ENCODE results near the gene LRRC34. TPM values are rescaled to one million over a fixed set of nuclear protein-coding genes. Genes with fewer than 3 reads are reported as not detected.

Gene LRRC34
- total and polyA plus RNA-seq, 12 donors: 0.12 to 5.2 (median 2.1) TPM

DNA sequence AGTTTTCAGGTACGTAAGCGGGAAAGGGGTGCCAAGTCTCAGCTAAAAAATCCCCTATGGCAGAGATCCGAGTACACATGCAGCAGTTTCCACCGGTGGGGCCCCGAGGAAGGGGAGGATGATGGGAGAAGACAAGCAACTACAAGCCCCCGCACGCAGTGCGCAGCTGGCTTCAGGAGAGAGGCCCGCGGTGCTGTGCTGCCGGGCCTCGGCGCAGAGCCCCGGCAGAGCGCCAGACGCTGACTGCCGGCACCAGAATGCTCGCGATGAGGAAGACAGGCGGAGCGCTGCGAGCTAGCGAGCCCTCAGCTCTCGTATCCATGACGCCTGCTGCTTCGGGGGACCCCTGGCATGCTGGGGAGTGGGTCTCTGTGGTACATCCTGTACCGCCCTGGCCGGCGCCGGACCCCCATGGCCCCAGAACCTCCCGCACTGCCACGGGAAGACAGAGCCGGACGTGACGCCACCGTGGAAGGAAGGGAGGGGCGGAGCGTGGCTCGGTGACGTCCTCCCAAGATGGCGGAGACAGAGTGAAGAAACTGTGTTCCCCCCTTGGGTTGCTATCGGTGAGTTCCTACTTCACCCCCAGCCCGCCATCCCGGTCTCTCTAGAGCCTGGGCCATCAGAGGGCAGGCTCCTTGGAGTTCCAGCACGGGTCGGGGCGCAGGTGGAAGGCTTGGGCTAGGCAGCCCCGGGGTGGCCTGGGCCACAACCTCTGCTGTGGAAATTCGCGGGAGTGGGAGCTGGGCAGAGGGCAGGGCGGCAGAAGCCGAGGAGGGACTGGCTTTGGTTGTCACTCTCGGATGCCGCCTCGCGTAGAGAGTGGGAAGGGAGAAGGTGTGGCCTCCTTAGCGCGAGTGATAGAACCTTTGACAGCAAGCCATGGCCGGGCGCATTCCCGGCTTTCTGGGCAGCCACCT, 39.5 kb downstream of the LRRC34 start, which contains the start of gene MYNN:
Gene MYNN (plus strand): TSS at position 500 of the 920 bp plus-strand sequence. CDS start 900 bp downstream, outside the sequence.
- WGBS, 4 donors: 0 to 1% (median 0%) methylated on average over 14 to 61 of the region's 61 CpGs
- Histone ChIP-seq H3K27me3 (no peaks in the 10 kb centered on the region), H3K27ac (peak within 1 kb of the TSS; percentile 96 to 100 (median 99)), H3K4me3 (peak within 1 kb of the TSS; percentile 69 to 92 (median 84)), H3K4me1 (replicated peaks in 1 of 2) (peaks cover 0 to 30% of the 10 kb centered on the region in 2 donors), H3K36me3 (replicated peaks in 1 of 2) (peaks cover 0 to 16% of the 10 kb centered on the region in 2 donors), H3K9me3 (replicated peaks in 1 of 3) (no peaks in the 10 kb centered on the region)
- peak; percentile 91 to 95 for TF ChIP-seq POLR2A (IDR thresholded peaks at IDR 0.05)
- TF ChIP-seq, protein P1, sequence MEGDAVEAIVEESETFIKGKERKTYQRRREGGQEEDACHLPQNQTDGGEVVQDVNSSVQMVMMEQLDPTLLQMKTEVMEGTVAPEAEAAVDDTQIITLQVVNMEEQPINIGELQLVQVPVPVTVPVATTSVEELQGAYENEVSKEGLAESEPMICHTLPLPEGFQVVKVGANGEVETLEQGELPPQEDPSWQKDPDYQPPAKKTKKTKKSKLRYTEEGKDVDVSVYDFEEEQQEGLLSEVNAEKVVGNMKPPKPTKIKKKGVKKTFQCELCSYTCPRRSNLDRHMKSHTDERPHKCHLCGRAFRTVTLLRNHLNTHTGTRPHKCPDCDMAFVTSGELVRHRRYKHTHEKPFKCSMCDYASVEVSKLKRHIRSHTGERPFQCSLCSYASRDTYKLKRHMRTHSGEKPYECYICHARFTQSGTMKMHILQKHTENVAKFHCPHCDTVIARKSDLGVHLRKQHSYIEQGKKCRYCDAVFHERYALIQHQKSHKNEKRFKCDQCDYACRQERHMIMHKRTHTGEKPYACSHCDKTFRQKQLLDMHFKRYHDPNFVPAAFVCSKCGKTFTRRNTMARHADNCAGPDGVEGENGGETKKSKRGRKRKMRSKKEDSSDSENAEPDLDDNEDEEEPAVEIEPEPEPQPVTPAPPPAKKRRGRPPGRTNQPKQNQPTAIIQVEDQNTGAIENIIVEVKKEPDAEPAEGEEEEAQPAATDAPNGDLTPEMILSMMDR (IDR thresholded peaks at IDR 0.05): peak in 4 of 6 experiments; percentile 2 to 25 (median 19)
- peak; percentile 91 to 96 (median 93) for DNase-seq
- intact Hi-C loops (cut with DNase I): no loop called here

DNA sequence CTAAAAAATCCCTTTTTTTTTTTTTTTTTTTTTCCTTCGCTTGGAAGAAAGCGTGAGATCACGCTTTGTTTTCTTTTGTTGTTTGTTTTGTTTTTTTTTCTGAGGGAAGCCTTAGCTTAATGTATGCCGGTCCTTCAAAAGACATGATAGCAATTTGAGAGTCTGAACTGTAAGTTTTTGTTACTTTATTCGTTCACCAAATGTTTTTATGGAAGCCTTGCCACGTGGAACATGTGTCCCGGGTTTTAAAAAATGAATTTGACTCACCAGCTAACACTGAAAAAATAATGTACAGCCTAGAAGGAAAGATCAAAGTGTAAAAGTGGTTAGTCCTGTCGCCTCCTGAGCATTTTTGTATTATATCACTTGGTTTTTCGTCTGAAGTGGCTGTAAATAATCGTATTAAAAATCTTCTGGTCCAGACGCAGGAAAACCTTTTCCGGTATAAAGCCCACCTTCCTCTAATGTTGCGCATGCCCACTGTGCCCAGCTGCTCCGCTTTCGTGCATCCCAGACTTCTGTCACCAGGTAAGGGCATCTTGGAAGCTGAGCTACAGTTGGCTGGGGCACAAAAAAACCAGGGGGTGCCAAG, 40.3 kb downstream of the LRRC34 start:
- Histone ChIP-seq H3K4me1 (replicated peaks in 1 of 2) (peaks cover 0 to 30% of the 10 kb centered on the region in 2 donors), H3K27me3 (no peaks in the 10 kb centered on the region), H3K4me3 (peak overlapping the region; percentile 69 to 92 (median 84)), H3K27ac (peak overlapping the region; percentile 96 to 100 (median 99)), H3K36me3 (replicated peaks in 1 of 2) (peaks cover 0 to 9% of the 10 kb centered on the region in 2 donors), H3K9me3 (replicated peaks in 1 of 3) (no peaks in the 10 kb centered on the region)
- TF ChIP-seq, protein P1 (IDR thresholded peaks at IDR 0.05): no peak
- 0 to 1% (median 0%) methylated on average over 13 to 15 of the region's 15 CpGs for WGBS, 4 donors
- peak in 5 of 7 donors; percentile 68 to 88 (median 73) for DNase-seq
- intact Hi-C loops (cut with DNase I): no loop called here

DNA sequence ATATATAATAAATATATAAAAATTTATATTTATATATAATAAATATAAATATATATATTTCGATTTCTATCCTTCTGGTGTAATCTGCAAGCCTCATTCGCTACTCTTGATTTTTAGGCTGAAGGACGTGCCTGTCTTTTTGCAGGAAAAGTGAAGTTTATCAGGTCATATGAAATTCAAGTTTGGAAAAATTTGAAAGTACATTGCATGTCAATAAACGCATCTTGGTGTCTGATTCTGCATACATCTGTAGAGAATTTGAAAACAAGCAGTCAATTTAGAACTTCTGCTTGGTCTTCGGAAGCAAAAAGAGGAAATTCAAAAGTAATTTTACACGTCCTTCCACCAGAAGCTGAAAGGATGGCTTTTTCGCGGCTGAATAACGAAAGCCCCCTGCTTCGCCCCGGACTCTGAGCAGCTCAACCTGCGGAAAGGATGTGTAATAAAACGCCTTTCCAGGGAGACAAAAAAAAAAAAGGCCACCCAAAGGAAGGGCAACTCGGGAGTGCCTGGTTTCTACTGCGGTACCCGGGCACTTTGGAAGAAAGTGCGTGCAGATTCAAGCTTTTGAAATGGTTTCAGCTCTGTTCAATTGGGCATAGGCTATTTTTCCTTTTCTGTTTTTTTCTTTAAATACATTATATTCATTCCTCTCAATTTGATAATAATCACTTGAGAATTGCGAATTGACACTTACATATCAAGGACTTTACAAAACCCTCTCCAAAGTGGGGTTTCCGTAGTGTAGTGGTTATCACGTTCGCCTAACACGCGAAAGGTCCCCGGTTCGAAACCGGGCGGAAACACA, 41.0 kb downstream of the LRRC34 start:
- peak; percentile 45 to 77 (median 57) for DNase-seq
- intact Hi-C loops (cut with DNase I): no loop called here
- 0 to 1% (median 1%) methylated on average over 27 of the region's 27 CpGs for WGBS, 4 donors

More for the DNA sequence above, 41.0 kb downstream of the LRRC34 start:
- TF ChIP-seq, protein P1 (IDR thresholded peaks at IDR 0.05): no peak
- no peak for TF ChIP-seq POLR2A (IDR thresholded peaks at IDR 0.05)
- peak overlapping the region; percentile 96 to 100 (median 99) for H3K27ac ChIP-seq
- H3K4me3 ChIP-seq: peak overlapping the region in 2 of 4 donors; percentile 83 to 92
- H3K4me1 ChIP-seq (replicated peaks in 1 of 2): peaks cover 0 to 30% of the 10 kb centered on the region in 2 donors
- H3K27me3 ChIP-seq: no peaks in the 10 kb centered on the region
- no peaks in the 10 kb centered on the region for H3K9me3 ChIP-seq (replicated peaks in 1 of 3)
- peaks cover 0 to 6% of the 10 kb centered on the region in 2 donors for H3K36me3 ChIP-seq (replicated peaks in 1 of 2)

All from adrenal gland (tissue), 12 donors.